H1 (cell line): ENCODE data around the gene LY86. TPM values are rescaled to one million over a fixed set of nuclear protein-coding genes. Genes with fewer than 3 reads are reported as not detected.

ENCODE experiments used
- CTCF ChIA-PET: fragments of 300-600 bp; sonication (Branson Sonifier 250); formaldehyde crosslinking; loops from one replicate; lab custom pipeline; 2021; ENCODE audit not compliant: partially characterized antibody; lab: Charles Lee
- POLR2A ChIA-PET: fragments of 300-600 bp; sonication (Branson Sonifier 250); formaldehyde crosslinking; loops from one replicate; lab custom pipeline; 2021; ENCODE audit warnings: inconsistent platforms; ENCODE audit not compliant: partially characterized antibody; lab: Charles Lee
- DNase-seq, 2 experiments: peaks; one replicate each; pipeline versions ENCODE4 v3.0.0 to v3.0.0-alpha.2; 2010 to 2022; ENCODE audit warnings: low spot score in 2 of 2, low read depth in 1 of 2, mixed read lengths in 1 of 2
- FAIRE-seq: peaks from 2 replicates; lab custom pipeline; 2011; peaks lifted over from hg19 to GRCh38; lab: Jason Lieb, UNC
- H2AFZ ChIP-seq: 2 replicates; pipeline ENCODE4 v1.8.1; 2012; ENCODE audit warnings: low read length, inconsistent platforms
- H2AK5ac ChIP-seq: 2 replicates; pipeline ENCODE4 v1.6.1; 2013; ENCODE audit warnings: low read depth, low read length
- H2BK120ac ChIP-seq: replicated peaks from 2 replicates; pipeline ENCODE3; 2013; ENCODE audit warnings: low read depth, low read length, inconsistent platforms
- H2BK12ac ChIP-seq: 2 replicates; pipeline ENCODE4 v1.6.1; 2013; ENCODE audit warnings: low read depth, low read length
- H2BK15ac ChIP-seq: 2 replicates; pipeline ENCODE4 v1.6.1; 2013; ENCODE audit warnings: low read length
- H2BK20ac ChIP-seq: 2 replicates; pipeline ENCODE4 v1.6.1; 2013; ENCODE audit warnings: low read length
- H2BK5ac ChIP-seq: 2 replicates; pipeline ENCODE4 v1.6.1; 2013; ENCODE audit warnings: low read depth, low read length
- H3K14ac ChIP-seq: 2 replicates; pipeline ENCODE4 v1.6.1; 2013; ENCODE audit warnings: inconsistent platforms; ENCODE audit not compliant: insufficient read length
- H3K18ac ChIP-seq: 2 replicates; pipeline ENCODE4 v1.6.1; 2013; ENCODE audit warnings: low read length; ENCODE audit errors: extremely low read depth
- H3K23ac ChIP-seq: 2 replicates; pipeline ENCODE4 v1.6.1; 2013; ENCODE audit warnings: inconsistent platforms; ENCODE audit not compliant: insufficient read length
- H3K23me2 ChIP-seq: 2 replicates; pipeline ENCODE4 v1.6.1; 2013; ENCODE audit warnings: low read depth, low read length
- H3K27ac ChIP-seq: 2 replicates; pipeline ENCODE4 v1.6.1; 2011; ENCODE audit warnings: low read depth, low read length, inconsistent platforms
- H3K27me3 ChIP-seq, 4 experiments: replicated peaks in 1 of 4; 1 replicate in 1 of 4; 2 replicates in 3 of 4; pipeline versions ENCODE4 v1.6.1 to v1.8.1; 2011 to 2013; ENCODE audit warnings: low read length in 3 of 4, mild to moderate bottlenecking in 3 of 4, inconsistent platforms in 2 of 4, mixed read lengths in 2 of 4, moderate library complexity in 1 of 4; ENCODE audit not compliant: control insufficient read depth in 3 of 4, insufficient read depth in 3 of 4; ENCODE audit errors: extremely low read depth in 1 of 4
- H3K36me3 ChIP-seq, 4 experiments: 2 replicates each; pipeline versions ENCODE4 v1.6.1 to v1.8.1; 2011 to 2013; ENCODE audit warnings: mild to moderate bottlenecking in 4 of 4, low read length in 3 of 4, moderate library complexity in 2 of 4, control low read depth in 1 of 4, inconsistent platforms in 1 of 4; ENCODE audit not compliant: insufficient read depth in 4 of 4, control insufficient read depth in 2 of 4
- H3K4ac ChIP-seq: replicated peaks from 2 replicates; pipeline ENCODE3; 2013; ENCODE audit warnings: low read length, low read depth, mixed read lengths, inconsistent platforms; ENCODE audit not compliant: insufficient read length
- H3K4me1 ChIP-seq, 4 experiments: replicated peaks in 1 of 4; 1 replicate in 1 of 4; 2 replicates in 3 of 4; pipeline versions ENCODE4 v1.6.1 to v1.8.1; 2011 to 2013; ENCODE audit warnings: low read length in 3 of 4, inconsistent platforms in 2 of 4, mixed read lengths in 1 of 4; ENCODE audit not compliant: insufficient read depth in 4 of 4, control insufficient read depth in 3 of 4
- H3K4me2 ChIP-seq, 2 experiments: 2 replicates each; pipeline versions ENCODE4 v1.6.1 to v1.8.1; 2011 to 2013; ENCODE audit warnings: low read depth in 2 of 2, low read length in 2 of 2, control low read depth in 1 of 2, inconsistent platforms in 1 of 2, mild to moderate bottlenecking in 1 of 2; ENCODE audit not compliant: insufficient read depth in 1 of 2
- H3K4me3 ChIP-seq, 4 experiments: fragments of 200-600, 300-600 bp in 1 of 4; sonication (generic), shearing (Covaris generic), sonication (Bioruptor Twin) in 1 of 4; 2 replicates each; pipeline versions ENCODE4 v1.5.1 to v1.8.1; 2011 to 2016; ENCODE audit warnings: low read length in 4 of 4, low read depth in 3 of 4, control low read depth in 2 of 4, inconsistent platforms in 2 of 4, mild to moderate bottlenecking in 2 of 4, mixed read lengths in 1 of 4, moderate library complexity in 1 of 4; ENCODE audit not compliant: insufficient read depth in 2 of 4; ENCODE audit errors: extremely low read depth in 1 of 4
- H3K56ac ChIP-seq: replicated peaks from 2 replicates; pipeline ENCODE3; 2013; ENCODE audit warnings: low read depth, mild to moderate bottlenecking, mixed read lengths, low read length, inconsistent platforms; ENCODE audit not compliant: insufficient read length
- H3K79me1 ChIP-seq: 2 replicates; pipeline ENCODE4 v1.6.1; 2013; ENCODE audit warnings: low read depth, low read length, control low read depth
- H3K79me2 ChIP-seq, 2 experiments: 2 replicates each; pipeline versions ENCODE4 v1.6.1 to v1.8.1; 2012 to 2013; ENCODE audit warnings: low read length in 2 of 2, mild to moderate bottlenecking in 2 of 2, inconsistent platforms in 1 of 2; ENCODE audit not compliant: insufficient read depth in 2 of 2, control insufficient read depth in 1 of 2
- H3K9ac ChIP-seq, 4 experiments: replicated peaks in 1 of 4; 1 replicate in 1 of 4; 2 replicates in 3 of 4; pipeline versions ENCODE4 v1.6.1 to v1.8.1; 2011 to 2013; ENCODE audit warnings: low read depth in 3 of 4, low read length in 3 of 4, control low read depth in 2 of 4, mild to moderate bottlenecking in 2 of 4, moderate library complexity in 2 of 4, inconsistent platforms in 1 of 4; ENCODE audit errors: extremely low read depth in 1 of 4
- H3K9me3 ChIP-seq, 2 experiments: 2 replicates each; pipeline versions ENCODE4 v1.6.1 to v1.8.1; 2012 to 2013; ENCODE audit warnings: mild to moderate bottlenecking in 2 of 2, moderate library complexity in 2 of 2, control low read depth in 1 of 2, inconsistent platforms in 1 of 2, low read depth in 1 of 2, low read length in 1 of 2, mixed read lengths in 1 of 2; ENCODE audit not compliant: insufficient read depth in 2 of 2
- H4K20me1 ChIP-seq, 2 experiments: replicated peaks in 1 of 2; 2 replicates each; pipeline versions ENCODE3 to v1.8.1; 2011 to 2013; ENCODE audit warnings: inconsistent platforms in 2 of 2, low read length in 2 of 2, mild to moderate bottlenecking in 1 of 2; ENCODE audit not compliant: insufficient read depth in 2 of 2, control insufficient read depth in 1 of 2
- H4K5ac ChIP-seq: 2 replicates; pipeline ENCODE4 v1.6.1; 2013; ENCODE audit warnings: low read length, low read depth, mixed read lengths, inconsistent platforms; ENCODE audit not compliant: insufficient read length
- H4K8ac ChIP-seq: 2 replicates; pipeline ENCODE4 v1.8.0; 2013; ENCODE audit warnings: mild to moderate bottlenecking, moderate library complexity, low read length, inconsistent platforms; ENCODE audit not compliant: insufficient read depth; ENCODE audit errors: extremely low read depth
- H4K91ac ChIP-seq: replicated peaks from 2 replicates; pipeline ENCODE3; 2013; ENCODE audit warnings: low read length, mixed read lengths, inconsistent platforms; ENCODE audit not compliant: insufficient read length
- ATF3 ChIP-seq: IDR thresholded peaks from 2 replicates; pipeline ENCODE4 v1.6.1; 2011; ENCODE audit warnings: low read depth, mild to moderate bottlenecking, low read length; ENCODE audit not compliant: insufficient read depth
- BRCA1 ChIP-seq: IDR thresholded peaks from 2 replicates; pipeline ENCODE4 v1.6.1; 2012; ENCODE audit warnings: low read depth, low read length, improper control_type of control experiment
- CBX8 ChIP-seq: fragments of 300-800, 300-1000 bp; sonication (generic); IDR thresholded peaks from 2 replicates; pipeline ENCODE4 v1.7.1; 2016; ENCODE audit warnings: low read depth, low read length, borderline replicate concordance
- EZH2 ChIP-seq: fragments of 200-600 bp; sonication (generic); IDR thresholded peaks from 2 replicates; pipeline ENCODE4 v1.7.1; 2012; ENCODE audit warnings: low read depth, mild to moderate bottlenecking, moderate library complexity, low read length, inconsistent platforms; ENCODE audit not compliant: severe bottlenecking
- GABPA ChIP-seq: IDR thresholded peaks from 2 replicates; pipeline ENCODE4 v1.6.1; 2011; ENCODE audit warnings: mild to moderate bottlenecking, low read length, moderate library complexity, borderline replicate concordance; ENCODE audit not compliant: insufficient read depth
- HDAC2 ChIP-seq, 2 experiments: fragments of 300-600 bp in 1 of 2; sonication (generic) in 1 of 2; IDR thresholded peaks; 2 replicates each; pipeline ENCODE4 v1.6.1; 2011 to 2012; ENCODE audit warnings: low read depth in 2 of 2, low read length in 2 of 2, mild to moderate bottlenecking in 2 of 2, moderate library complexity in 2 of 2, borderline replicate concordance in 1 of 2, inconsistent platforms in 1 of 2
- JUND ChIP-seq: IDR thresholded peaks from 2 replicates; pipeline ENCODE4 v1.6.1; 2011; ENCODE audit warnings: mild to moderate bottlenecking, improper control_type of control experiment, low read length
- KDM4A ChIP-seq: IDR thresholded peaks from one replicate; pipeline ENCODE4 v1.7.1; 2012; ENCODE audit warnings: low read depth, mild to moderate bottlenecking, moderate library complexity, low read length, inconsistent platforms; ENCODE audit not compliant: severe bottlenecking
- NRF1 ChIP-seq: IDR thresholded peaks from 2 replicates; pipeline ENCODE4 v1.6.1; 2011; ENCODE audit warnings: mild to moderate bottlenecking, low read depth, low read length, improper control_type of control experiment
- RBBP5 ChIP-seq: IDR thresholded peaks from 2 replicates; pipeline ENCODE4 v1.7.1; 2012; ENCODE audit warnings: low read depth, mild to moderate bottlenecking, inconsistent platforms, low read length, moderate library complexity, borderline replicate concordance
- SIN3A ChIP-seq, 2 experiments: IDR thresholded peaks in 1 of 2; conservative IDR thresholded peaks in 1 of 2; 2 replicates each; pipeline ENCODE4 v1.6.1; 2011 to 2012; ENCODE audit warnings: low read length in 2 of 2, improper control_type of control experiment in 1 of 2, low read depth in 1 of 2, mild to moderate bottlenecking in 1 of 2
- SIRT6 ChIP-seq: IDR thresholded peaks from one replicate; pipeline ENCODE4 v1.7.1; 2012; ENCODE audit warnings: low read length, inconsistent platforms
- TAF1 ChIP-seq: IDR thresholded peaks from 2 replicates; pipeline ENCODE4 v1.6.1; 2011; ENCODE audit warnings: mild to moderate bottlenecking, low read depth, low read length
- TCF12 ChIP-seq: IDR thresholded peaks from 2 replicates; pipeline ENCODE4 v1.6.1; 2011; ENCODE audit warnings: low read depth, mild to moderate bottlenecking, low read length
- WGBS, 2 experiments: shearing (Covaris generic) in 1 of 2; methylation state at CpG; one replicate each; pipeline versions ENCODE4 v1.1.6 to v1.1.7; 2013 to 2015; ENCODE audit warnings: low lambda C conversion rate in 2 of 2, mixed read lengths in 2 of 2, inconsistent platforms in 1 of 2, low coverage in 1 of 2, missing lambda C conversion rate in 1 of 2; ENCODE audit not compliant: insufficient replicate concordance in 2 of 2, insufficient coverage in 1 of 2, insufficient read length in 1 of 2; ENCODE audit errors: extremely low coverage in 1 of 2, missing lambda C conversion rate in 1 of 2; 5-methylcytosine and 5-hydroxymethylcytosine counted together
- polyA plus RNA-seq, 7 experiments: library from polyadenylated mRNA; depleted of rRNA in 3 of 7; stranded (reverse) in 5 of 7; unstranded in 2 of 7; fragments of >200 nt in 5 of 7; fragments of 200-250 nt in 2 of 7; gene quantifications; 1 replicate in 5 of 7; 2 replicates in 1 of 7; 4 replicates in 1 of 7; pipeline versions ENCODE4 v1.2.1 to v1.2.3, GENCODE V29; 2011 to 2013; ENCODE audit warnings: missing spikeins in 2 of 7, mixed read lengths in 2 of 7
- total RNA-seq: library from RNA; stranded (reverse); fragmentation: NEBNext Ultra II Directional; extraction: Animal tissue kit (Norgen Biotek cat#: 25700); gene quantifications from 2 replicates; pipeline ENCODE4 v1.2.1, GENCODE V29; 2021

LY86 gene
- total and polyA plus RNA-seq, 2 of the 8 experiments (the other 6 are each of a cell fraction or from before 2014, with no cell fraction given): not detected

- no peak for FAIRE-seq
- TF ChIP-seq BRCA1 (no peak), SIRT6 (no peak), GABPA (no peak), HDAC2 (IDR thresholded peaks at IDR 0.05; ENCODE audit: borderline replicate concordance in 1 of 2, low read depth in 2 of 2, low read length in 2 of 2) (no peak), CBX8 (no peak), TCF12 (no peak), JUND (no peak), RBBP5 (no peak), EZH2 (no peak), TAF1 (no peak), KDM4A (no peak), ATF3 (no peak), SIN3A (conservative IDR thresholded peaks at IDR 0.05 in 1 of 2, IDR thresholded peaks at IDR 0.05 in 1 of 2; ENCODE audit: low read depth in 1 of 2, low read length in 2 of 2) (no peak), NRF1 (no peak)
These were observed 14.8 kb downstream of the LY86 start for GRCh38 chr6:6603317-6603716.

More at GRCh38 chr6:6603317-6603716, 14.8 kb downstream of the LY86 start:
- no peaks in the 10 kb centered on the region for H3K4me1 ChIP-seq
- ChIA-PET CTCF (interaction anchor here (0.6 kb wide), 1 partner anchor 856 kb away, joined by 3 read pairs; no protein-coding TSS in a partner anchor), POLR2A (no interaction called here)
- H4K20me1 ChIP-seq: no peaks in the 10 kb centered on the region
- H3K18ac ChIP-seq: no peak overlapping the region
- H3K4me3 ChIP-seq: no peak overlapping the region
- H3K56ac ChIP-seq: no peak overlapping the region
- H2BK12ac ChIP-seq: no peak overlapping the region
- no peak overlapping the region for H3K9ac ChIP-seq
- no peak overlapping the region for H2BK20ac ChIP-seq
- no peak overlapping the region for H2BK15ac ChIP-seq
- H2BK120ac ChIP-seq: no peak overlapping the region
- no peak overlapping the region for H4K91ac ChIP-seq
- H3K4me2 ChIP-seq: no peak overlapping the region
- no peaks in the 10 kb centered on the region for H3K23me2 ChIP-seq
- no peaks in the 10 kb centered on the region for H3K36me3 ChIP-seq
- no peak overlapping the region for H3K27ac ChIP-seq
- 64% methylated on average over 1 of the region's 1 CpG; no CpG with 5 or more reads in 1 of the 2 experiments for WGBS, 2 experiments
- no peak overlapping the region for H4K8ac ChIP-seq
- no peak overlapping the region for H4K5ac ChIP-seq
- no peaks in the 10 kb centered on the region for H3K79me2 ChIP-seq
- no peaks in the 10 kb centered on the region for H3K79me1 ChIP-seq
- H3K27me3 ChIP-seq: no peaks in the 10 kb centered on the region
- DNase-seq: no peak
- no peak overlapping the region for H2BK5ac ChIP-seq
- no peak overlapping the region for H2AK5ac ChIP-seq
- H3K4ac ChIP-seq: no peak overlapping the region
- no peaks in the 10 kb centered on the region for H3K9me3 ChIP-seq
- H3K14ac ChIP-seq: no peak overlapping the region
- H3K23ac ChIP-seq: no peak overlapping the region
- H2AFZ ChIP-seq: no peak overlapping the region
